NCI-H524 treated with DMSO at 0.1 percent for 48 hours (cell line): ENCODE results near the gene SLIT2.

Experiments used
- DNase-seq: peaks from one replicate; lab custom pipeline; 2025; lab: John Stamatoyannopoulos, UW

SLIT2 gene

DNA sequence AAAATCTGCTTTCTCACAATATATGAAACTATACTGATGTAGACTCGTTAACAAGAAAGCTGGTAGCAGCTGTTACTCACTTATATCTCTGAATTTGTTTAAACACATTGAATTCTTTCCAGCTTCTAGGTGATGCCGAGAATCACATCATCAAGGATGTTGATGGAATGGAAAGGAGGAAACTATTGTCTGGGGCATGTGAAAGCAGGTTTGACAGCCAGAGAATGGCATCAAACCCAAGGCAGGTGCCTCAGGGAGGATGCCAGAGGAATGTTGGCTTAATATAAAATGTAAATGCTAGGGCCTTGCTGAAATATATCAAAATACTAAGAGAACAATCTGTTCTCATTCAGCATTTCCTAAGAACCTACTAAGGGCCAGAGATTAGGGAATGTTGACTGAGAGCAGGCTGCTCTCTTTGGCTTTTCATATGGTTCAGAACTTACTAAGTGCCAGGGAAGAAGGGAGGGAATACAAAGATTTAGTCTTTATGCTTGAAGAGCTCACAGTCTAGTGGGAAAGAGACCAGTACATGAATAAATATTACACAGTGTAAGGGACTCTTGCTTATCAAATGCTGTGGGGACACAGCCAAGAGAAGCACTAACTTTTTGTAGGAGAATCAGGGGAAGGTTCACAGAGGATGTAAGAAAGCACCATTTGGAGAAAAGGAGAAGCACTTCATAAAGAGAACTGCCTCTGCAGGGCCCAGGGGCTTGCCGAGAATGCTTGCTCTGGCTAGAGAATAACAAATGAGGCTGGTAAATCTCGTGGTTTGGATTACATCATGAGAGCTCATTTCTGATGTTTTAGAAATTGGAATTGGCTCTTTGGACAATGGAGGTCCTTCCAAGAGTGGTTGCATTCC lies 14.7 kb downstream of the SLIT2 start:
- DNase-seq: no peak

GRCh38 chr4:20268028-20268427 lies 16.3 kb downstream of the SLIT2 start:
- DNase-seq: no peak

- DNase-seq: no peak
Observed at GRCh38 chr4:20269320-20269719, 17.6 kb downstream of the SLIT2 start.

- no peak for DNase-seq
Observed at GRCh38 chr4:20271950-20272349, 20.2 kb downstream of the SLIT2 start.

GRCh38 chr4:20272411-20272872 lies 20.7 kb downstream of the SLIT2 start:
- no peak for DNase-seq

DNA sequence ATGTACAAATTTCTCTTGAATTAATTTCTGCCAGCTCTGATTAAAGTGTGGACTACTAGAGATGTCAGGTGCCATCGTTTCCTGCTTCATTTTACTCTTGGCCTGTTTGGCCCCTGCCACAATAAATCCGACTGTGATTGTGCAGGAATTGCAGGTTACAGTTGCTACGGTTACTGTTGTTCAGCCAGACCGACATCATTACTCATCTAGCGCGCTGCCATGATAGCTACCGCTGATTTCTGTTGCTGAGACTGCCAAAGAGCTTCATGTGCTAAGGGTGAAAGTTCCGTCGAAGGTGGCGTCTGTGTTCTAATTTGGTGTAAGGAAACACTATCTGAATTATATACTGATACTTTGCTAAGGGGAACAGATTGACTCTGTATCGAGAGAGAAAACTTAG lies 22.1 kb downstream of the SLIT2 start:
- DNase-seq: no peak

GRCh38 chr4:20276848-20277247 lies 25.1 kb downstream of the SLIT2 start:
- DNase-seq: no peak

DNA sequence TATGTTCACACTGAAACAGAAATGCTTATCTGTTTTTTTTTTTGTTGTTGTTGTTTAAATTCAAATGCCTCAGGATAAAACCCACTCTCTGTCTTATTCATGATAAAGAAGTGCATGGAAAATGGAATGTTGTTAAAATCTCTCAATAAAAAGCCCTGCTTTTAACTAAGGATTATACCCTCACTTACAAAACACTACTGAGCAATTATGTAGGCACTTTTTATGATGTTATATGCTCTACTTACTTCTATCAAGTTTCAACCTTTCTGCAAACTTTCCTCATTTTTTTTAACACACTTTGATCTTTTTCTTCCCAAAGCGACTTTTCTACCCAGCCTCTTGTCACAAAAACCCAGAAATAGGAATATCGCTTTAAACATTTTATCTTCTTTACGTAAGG lies 26.5 kb downstream of the SLIT2 start:
- DNase-seq: no peak

DNA sequence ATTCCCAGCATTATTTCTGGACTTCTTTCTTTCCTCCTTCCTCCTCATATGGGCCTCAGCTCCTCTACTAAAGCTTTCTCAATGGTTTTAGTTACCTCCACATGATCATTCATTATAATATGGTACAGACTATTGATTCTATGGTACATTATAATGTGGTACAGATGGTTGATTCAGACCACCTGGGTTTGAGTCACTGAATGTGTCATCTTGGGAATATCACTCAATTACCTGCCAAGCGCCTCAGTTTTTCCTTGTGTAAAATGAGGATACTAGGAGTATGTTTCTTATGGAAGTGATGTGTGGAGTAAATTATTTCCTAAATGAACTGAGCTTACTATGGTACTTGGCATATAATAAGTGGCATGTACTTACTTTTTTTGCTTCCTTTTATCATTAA lies 27.7 kb downstream of the SLIT2 start:
- DNase-seq: no peak

DNA sequence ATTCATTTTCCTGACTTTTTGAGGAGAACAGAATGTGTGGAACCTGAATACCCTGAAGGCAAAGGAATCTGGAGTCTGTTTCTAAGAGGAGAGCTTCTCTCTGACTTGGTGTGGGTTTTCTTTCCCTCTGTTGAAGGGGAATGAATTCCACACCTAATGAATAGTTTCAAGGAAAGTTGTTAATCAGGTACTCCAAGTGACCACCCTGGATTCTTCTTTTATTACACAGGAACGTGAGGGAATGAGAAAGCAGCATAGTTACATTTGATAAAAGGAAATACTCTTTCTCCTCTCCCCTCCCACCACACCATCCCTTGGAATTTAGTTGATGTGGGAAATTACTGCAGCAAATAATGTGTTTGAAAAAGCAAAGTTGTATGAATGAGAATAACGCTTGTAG lies 29.7 kb downstream of the SLIT2 start:
- DNase-seq: no peak

GRCh38 chr4:20283039-20283438 lies 31.3 kb downstream of the SLIT2 start:
- no peak for DNase-seq

DNA sequence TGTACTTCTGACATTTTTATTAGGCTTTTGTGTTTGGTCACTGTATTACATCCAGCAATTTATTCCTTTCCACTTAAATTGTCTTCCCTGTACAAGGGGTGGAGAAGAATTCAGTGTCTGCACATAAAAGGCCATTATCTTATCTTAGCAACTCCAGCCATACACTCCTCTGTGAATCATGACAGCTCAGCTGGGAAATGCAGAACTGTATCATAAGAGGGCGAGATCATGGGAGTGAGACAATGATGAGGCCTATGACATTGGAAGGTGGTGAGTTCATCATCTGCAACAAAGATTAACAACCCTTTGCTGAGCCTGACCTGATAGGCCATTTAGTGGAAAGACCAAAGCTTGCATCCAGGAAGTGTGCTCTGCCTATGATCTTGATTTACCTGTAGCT lies 33.3 kb downstream of the SLIT2 start:
- DNase-seq: no peak

GRCh38 chr4:20287246-20287645 lies 35.5 kb downstream of the SLIT2 start:
- DNase-seq: no peak

- DNase-seq: no peak
Observed at GRCh38 chr4:20288047-20288650, 36.4 kb downstream of the SLIT2 start.

DNA sequence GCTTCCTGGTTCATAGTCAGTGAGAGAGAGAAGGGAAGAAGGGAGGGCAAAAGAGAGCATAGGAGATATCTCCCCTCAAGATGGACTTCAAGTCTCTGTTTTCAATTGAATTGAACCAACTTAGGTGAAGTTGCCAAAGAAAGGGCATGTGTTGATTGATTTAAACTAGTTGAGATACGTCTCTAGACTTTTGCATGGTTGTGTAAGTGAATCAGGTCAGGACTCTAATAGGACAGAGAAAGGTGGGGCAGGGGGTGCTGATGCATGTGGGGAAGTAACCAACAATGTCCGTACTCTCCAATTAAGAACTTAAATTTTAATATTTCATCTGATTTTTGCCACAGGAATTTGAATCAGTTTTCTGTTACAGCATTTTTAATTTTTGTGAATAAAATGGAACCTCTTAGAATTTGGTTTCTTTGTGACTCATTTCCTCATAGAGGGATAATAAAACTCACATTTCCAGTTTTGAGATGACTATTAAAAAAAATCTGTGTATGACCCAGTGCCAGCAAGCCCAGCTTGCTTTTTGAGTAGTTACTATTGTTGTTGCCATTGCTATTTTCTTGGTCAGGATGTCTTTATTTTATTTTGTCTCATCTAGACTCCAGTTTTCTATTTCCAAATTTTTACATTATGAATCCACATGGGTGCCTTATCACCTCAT lies 37.3 kb downstream of the SLIT2 start:
- DNase-seq: no peak

DNA sequence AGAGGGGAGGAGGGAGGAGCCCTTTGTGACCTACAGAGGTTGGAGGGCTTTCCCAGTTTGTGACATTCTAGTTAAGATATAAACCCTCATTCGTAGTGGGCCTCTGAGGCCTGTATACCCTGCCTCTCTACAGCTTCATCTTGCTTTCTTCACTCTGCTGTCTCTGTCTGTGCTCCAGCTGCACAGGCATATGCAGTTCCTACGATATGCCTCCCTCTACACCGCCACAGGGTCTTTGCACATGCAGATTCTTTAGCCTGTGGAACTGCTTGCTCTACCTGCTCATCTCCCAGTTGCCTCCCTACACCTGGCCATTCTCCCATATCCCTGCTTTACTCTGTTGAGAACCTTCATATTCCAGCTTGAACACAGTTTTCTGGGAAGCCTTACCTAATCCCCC lies 38.1 kb downstream of the SLIT2 start:
- no peak for DNase-seq

DNA sequence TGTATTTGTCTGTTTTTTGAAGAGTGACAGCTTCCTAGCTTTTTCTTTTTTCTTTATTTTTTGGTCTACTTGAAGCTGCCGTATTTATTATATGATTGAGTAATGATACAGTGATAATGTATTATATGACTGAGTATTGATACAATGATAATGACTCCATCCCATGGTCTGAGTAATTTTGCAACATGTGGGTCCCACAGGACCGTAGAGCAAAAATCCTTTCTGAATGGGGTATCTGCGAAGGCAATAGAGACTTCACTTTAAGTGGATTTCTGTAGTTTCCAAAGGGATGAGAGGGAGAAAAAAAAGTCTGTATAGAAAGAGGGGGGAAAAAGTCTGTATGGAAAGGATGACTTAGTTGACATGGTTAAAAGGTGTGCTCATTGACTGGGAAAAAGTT lies 41.0 kb downstream of the SLIT2 start:
- no peak for DNase-seq

DNA sequence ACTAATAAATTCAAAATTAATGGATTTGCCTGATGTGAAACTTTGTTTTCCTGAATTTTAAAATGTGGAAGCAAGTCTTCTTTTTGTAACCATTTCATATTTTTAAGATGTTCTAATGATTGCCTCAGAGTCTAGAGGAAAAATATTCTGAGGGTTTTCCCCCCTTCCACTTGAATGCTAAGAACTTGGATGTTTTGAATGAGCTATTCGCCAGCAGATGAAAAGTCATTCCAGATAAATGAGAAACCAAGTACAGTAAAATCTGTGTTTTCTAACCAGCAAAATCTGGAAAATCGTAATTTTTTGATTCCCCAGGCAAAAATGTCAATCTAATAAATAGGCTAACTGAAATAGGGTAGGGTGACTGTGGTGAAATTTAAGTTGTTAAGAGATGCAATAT lies 45.6 kb downstream of the SLIT2 start:
- DNase-seq: no peak

- no peak for DNase-seq
Observed at GRCh38 chr4:20297783-20298182, 46.1 kb downstream of the SLIT2 start.

DNA sequence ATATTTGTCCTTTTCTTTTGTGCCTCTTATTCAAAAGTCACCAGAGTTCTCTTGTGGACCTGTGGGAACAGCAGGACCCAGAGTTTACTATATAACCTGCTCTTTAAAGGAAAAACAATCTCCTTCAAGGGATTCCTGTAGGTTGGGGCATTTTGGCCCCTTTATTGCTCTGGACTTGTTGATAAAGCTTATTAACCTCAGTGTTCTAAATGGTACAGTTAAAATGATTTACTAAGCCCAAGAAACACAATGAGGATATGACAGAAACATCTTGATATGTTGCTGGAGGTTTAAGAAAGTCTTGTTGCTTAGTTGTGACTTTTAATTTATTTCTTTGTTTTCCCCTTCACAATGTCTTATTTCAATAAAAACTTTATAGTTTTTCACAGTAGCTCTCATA lies 46.8 kb downstream of the SLIT2 start:
- no peak for DNase-seq

DNA sequence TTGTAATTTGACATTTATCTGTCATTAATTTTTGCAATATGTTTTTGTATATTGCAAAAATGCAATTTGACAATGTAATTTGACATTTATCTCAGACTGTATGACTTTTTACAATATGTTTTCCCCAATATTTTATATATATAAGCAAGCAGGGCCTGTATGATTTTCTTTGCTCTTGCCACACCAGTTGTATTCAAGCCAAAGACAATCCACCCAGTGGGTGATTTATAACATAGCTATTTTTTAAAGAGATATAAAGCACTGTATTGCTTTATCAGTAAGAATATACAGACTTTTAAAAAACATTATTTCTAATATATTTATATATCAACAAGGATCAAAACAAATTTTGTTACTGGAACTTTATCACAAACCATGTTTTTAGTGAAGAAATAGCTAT lies 47.3 kb downstream of the SLIT2 start:
- DNase-seq: no peak

DNA sequence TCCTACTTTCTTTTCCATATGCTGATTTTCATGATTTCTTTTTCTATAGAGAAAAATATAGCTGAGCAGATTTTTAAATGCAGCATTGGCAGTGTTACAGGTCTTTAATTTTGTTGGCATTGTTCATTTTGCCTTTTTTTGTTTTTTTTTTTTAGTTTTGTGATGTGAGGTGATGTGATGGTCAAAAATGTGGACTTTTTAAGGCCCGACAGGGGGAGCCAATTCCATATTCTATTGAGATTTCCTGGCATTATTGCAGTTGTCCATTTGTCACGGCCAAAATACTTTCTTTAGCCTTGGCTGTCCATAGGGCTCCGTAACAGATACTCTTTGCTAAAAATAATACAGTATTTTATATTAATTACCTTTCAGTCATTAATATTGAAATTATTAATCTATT lies 47.8 kb downstream of the SLIT2 start:
- DNase-seq: no peak

DNA sequence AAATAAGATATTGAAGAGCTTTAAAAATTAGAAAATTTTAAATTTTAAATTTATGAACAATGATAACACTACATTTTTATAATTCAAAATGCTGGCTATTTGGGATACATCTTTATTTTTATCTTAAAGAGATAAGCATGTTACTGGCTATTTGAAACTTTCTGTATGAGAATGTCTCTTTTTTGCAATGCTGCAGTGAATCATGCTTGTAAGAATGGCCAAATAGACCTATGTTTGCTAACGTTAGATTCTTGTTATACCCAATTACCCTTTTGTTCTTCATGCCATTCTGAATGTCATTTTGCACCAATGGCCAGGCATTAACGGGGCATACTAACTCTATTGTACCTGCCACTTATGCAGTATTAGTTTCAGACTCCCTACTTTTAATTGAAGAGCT lies 49.5 kb downstream of the SLIT2 start:
- DNase-seq: no peak
